GM12878 (cell line): Measurements from ENCODE around the gene NANOG.
"Not testable (repeated sequence)": the region's sequence is repeated elsewhere in the genome, so short reads cannot be mapped to it uniquely, and the experiment has no call there.

Source experiments
- CTCF ChIP-seq, 3 experiments: IDR thresholded peaks in 2 of 3; conservative IDR thresholded peaks in 1 of 3; 2 replicates each; pipeline ENCODE4 v1.5.1; 2011; ENCODE audit warnings: low read depth in 3 of 3, low read length in 3 of 3, mild to moderate bottlenecking in 3 of 3, control low read depth in 2 of 3, moderate library complexity in 2 of 3, inconsistent platforms in 1 of 3, mixed read lengths in 1 of 3; ENCODE audit not compliant: control insufficient read depth in 2 of 3, insufficient read depth in 1 of 3; ENCODE audit errors: extremely low read depth in 1 of 3
- FOXM1 ChIP-seq: IDR thresholded peaks from 2 replicates; pipeline ENCODE4 v1.6.1; 2012; ENCODE audit warnings: low read depth, mild to moderate bottlenecking, inconsistent platforms, low read length, moderate library complexity
- NR2F1 ChIP-seq: fragments of 450-650 bp; conservative IDR thresholded peaks from 2 replicates; pipeline ENCODE4 v1.6.1; 2017; ENCODE audit warnings: mild to moderate bottlenecking
- SUZ12 ChIP-seq: fragments of 200-600 bp; sonication (generic); IDR thresholded peaks from one replicate; pipeline ENCODE4 v1.6.1; 2018; ENCODE audit warnings: antibody characterized with exemption, mild to moderate bottlenecking; ENCODE audit not compliant: unreplicated experiment
- TCF12 ChIP-seq: IDR thresholded peaks from 2 replicates; pipeline ENCODE4 v1.6.1; 2011; ENCODE audit warnings: low read depth, mild to moderate bottlenecking, low read length

- TF ChIP-seq TCF12; FOXM1; NR2F1; CTCF (IDR thresholded peaks at IDR 0.05 in 2 of 3, conservative IDR thresholded peaks at IDR 0.05 in 1 of 3; ENCODE audit: control insufficient read depth in 2 of 3, extremely low read depth in 1 of 3, insufficient read depth in 1 of 3, low read depth in 3 of 3, low read length in 3 of 3); SUZ12: not testable (repeated sequence)
Measured at GRCh38 chr12:7783433-7783832, 5.8 kb upstream of the NANOG start.
